ENCODE data around the gene CAPS2. TPM values are rescaled to one million over a fixed set of nuclear protein-coding genes. Genes with fewer than 3 reads are reported as not detected.

Gene CAPS2
- polyA plus RNA-seq, 4 donors: 0.27 to 3.1 (median 1.5) TPM

- WGBS, 3 donors: 0 to 1% (median 0%) methylated on average over 1 of the region's 1 CpG
- no peak for FAIRE-seq
- H3K4me1 ChIP-seq (ENCODE audit: control insufficient read depth in 3 of 3, insufficient read depth in 2 of 3, low read depth in 1 of 3, low read length in 2 of 3): no peaks in the 10 kb centered on the region
These were observed 7.7 kb downstream of the CAPS2 start for GRCh38 chr12:75322464-75322863.

GRCh38 chr12:75317784-75318183 is 12.3 kb downstream of the CAPS2 start:
- H3K27ac ChIP-seq (ENCODE audit: low read depth in 1 of 3, low read length in 2 of 3): no peak overlapping the region
- H3K4me1 ChIP-seq (ENCODE audit: control insufficient read depth in 3 of 3, insufficient read depth in 2 of 3, low read depth in 1 of 3, low read length in 2 of 3): no peaks in the 10 kb centered on the region
- no peaks in the 10 kb centered on the region for H3K9me3 ChIP-seq (ENCODE audit: control insufficient read depth in 2 of 2, insufficient read depth in 1 of 2, low read depth in 1 of 2, low read length in 1 of 2)
- no peaks in the 10 kb centered on the region for H3K27me3 ChIP-seq (ENCODE audit: control insufficient read depth in 3 of 3, insufficient read depth in 3 of 3, low read length in 3 of 3)
- H3K4me3 ChIP-seq (ENCODE audit: low read depth in 1 of 3, low read length in 3 of 3): no peak overlapping the region
- no peak for FAIRE-seq
- WGBS, 3 donors: 79 to 91% (median 84%) methylated on average over 3 of the region's 3 CpGs
- DNase-seq: no peak
- no peaks in the 10 kb centered on the region for H3K36me3 ChIP-seq (ENCODE audit: control insufficient read depth in 3 of 3, insufficient read depth in 2 of 3, low read depth in 1 of 3, low read length in 3 of 3)

More at GRCh38 chr12:75322464-75322863, 7.7 kb downstream of the CAPS2 start:
- Histone ChIP-seq H3K27ac (ENCODE audit: low read depth in 1 of 3, low read length in 2 of 3) (no peak overlapping the region), H3K4me3 (ENCODE audit: low read depth in 1 of 3, low read length in 3 of 3) (no peak overlapping the region), H3K27me3 (ENCODE audit: control insufficient read depth in 3 of 3, insufficient read depth in 3 of 3, low read length in 3 of 3) (no peaks in the 10 kb centered on the region), H3K36me3 (ENCODE audit: control insufficient read depth in 3 of 3, insufficient read depth in 2 of 3, low read depth in 1 of 3, low read length in 3 of 3) (no peaks in the 10 kb centered on the region), H3K9me3 (ENCODE audit: control insufficient read depth in 2 of 2, insufficient read depth in 1 of 2, low read depth in 1 of 2, low read length in 1 of 2) (no peaks in the 10 kb centered on the region)
- no peak for DNase-seq

GRCh38 chr12:75315518-75315917 is 14.6 kb downstream of the CAPS2 start:
- no peak for DNase-seq

GRCh38 chr12:75311369-75311768 is 18.8 kb downstream of the CAPS2 start:
- DNase-seq: no peak
- Histone ChIP-seq H3K27ac (ENCODE audit: low read depth in 1 of 3, low read length in 2 of 3) (no peak overlapping the region), H3K27me3 (ENCODE audit: control insufficient read depth in 3 of 3, insufficient read depth in 3 of 3, low read length in 3 of 3) (no peaks in the 10 kb centered on the region), H3K36me3 (ENCODE audit: control insufficient read depth in 3 of 3, insufficient read depth in 2 of 3, low read depth in 1 of 3, low read length in 3 of 3) (no peaks in the 10 kb centered on the region), H3K4me3 (ENCODE audit: low read depth in 1 of 3, low read length in 3 of 3) (no peak overlapping the region), H3K9me3 (ENCODE audit: control insufficient read depth in 2 of 2, insufficient read depth in 1 of 2, low read depth in 1 of 2, low read length in 1 of 2) (no peaks in the 10 kb centered on the region), H3K4me1 (ENCODE audit: control insufficient read depth in 3 of 3, insufficient read depth in 2 of 3, low read depth in 1 of 3, low read length in 2 of 3) (no peaks in the 10 kb centered on the region)
- no peak for FAIRE-seq
- 76 to 84% (median 80%) methylated on average over 3 of the region's 3 CpGs for WGBS, 3 donors

More at GRCh38 chr12:75315518-75315917, 14.6 kb downstream of the CAPS2 start:
- no peaks in the 10 kb centered on the region for H3K27me3 ChIP-seq (ENCODE audit: control insufficient read depth in 3 of 3, insufficient read depth in 3 of 3, low read length in 3 of 3)
- no peaks in the 10 kb centered on the region for H3K4me1 ChIP-seq (ENCODE audit: control insufficient read depth in 3 of 3, insufficient read depth in 2 of 3, low read depth in 1 of 3, low read length in 2 of 3)
- FAIRE-seq: no peak
- no peaks in the 10 kb centered on the region for H3K36me3 ChIP-seq (ENCODE audit: control insufficient read depth in 3 of 3, insufficient read depth in 2 of 3, low read depth in 1 of 3, low read length in 3 of 3)
- H3K4me3 ChIP-seq (ENCODE audit: low read depth in 1 of 3, low read length in 3 of 3): no peak overlapping the region
- no peaks in the 10 kb centered on the region for H3K9me3 ChIP-seq (ENCODE audit: control insufficient read depth in 2 of 2, insufficient read depth in 1 of 2, low read depth in 1 of 2, low read length in 1 of 2)
- no peak overlapping the region for H3K27ac ChIP-seq (ENCODE audit: low read depth in 1 of 3, low read length in 2 of 3)

GRCh38 chr12:75308279-75308678 is 21.8 kb downstream of the CAPS2 start:
- no peaks in the 10 kb centered on the region for H3K9me3 ChIP-seq (ENCODE audit: control insufficient read depth in 2 of 2, insufficient read depth in 1 of 2, low read depth in 1 of 2, low read length in 1 of 2)
- H3K27ac ChIP-seq (ENCODE audit: low read depth in 1 of 3, low read length in 2 of 3): no peak overlapping the region
- no peaks in the 10 kb centered on the region for H3K36me3 ChIP-seq (ENCODE audit: control insufficient read depth in 3 of 3, insufficient read depth in 2 of 3, low read depth in 1 of 3, low read length in 3 of 3)
- FAIRE-seq: no peak
- WGBS, 3 donors: 93 to 95% (median 94%) methylated on average over 2 of the region's 2 CpGs
- H3K4me3 ChIP-seq (ENCODE audit: low read depth in 1 of 3, low read length in 3 of 3): no peak overlapping the region
- no peaks in the 10 kb centered on the region for H3K4me1 ChIP-seq (ENCODE audit: control insufficient read depth in 3 of 3, insufficient read depth in 2 of 3, low read depth in 1 of 3, low read length in 2 of 3)
- no peak for DNase-seq
- H3K27me3 ChIP-seq (ENCODE audit: control insufficient read depth in 3 of 3, insufficient read depth in 3 of 3, low read length in 3 of 3): no peaks in the 10 kb centered on the region

GRCh38 chr12:75305412-75306332 is 24.5 kb downstream of the CAPS2 start:
- Histone ChIP-seq H3K4me1 (ENCODE audit: control insufficient read depth in 3 of 3, insufficient read depth in 2 of 3, low read depth in 1 of 3, low read length in 2 of 3) (no peaks in the 10 kb centered on the region), H3K27ac (ENCODE audit: low read depth in 1 of 3, low read length in 2 of 3) (no peak overlapping the region), H3K36me3 (ENCODE audit: control insufficient read depth in 3 of 3, insufficient read depth in 2 of 3, low read depth in 1 of 3, low read length in 3 of 3) (no peaks in the 10 kb centered on the region), H3K27me3 (ENCODE audit: control insufficient read depth in 3 of 3, insufficient read depth in 3 of 3, low read length in 3 of 3) (no peaks in the 10 kb centered on the region), H3K9me3 (ENCODE audit: control insufficient read depth in 2 of 2, insufficient read depth in 1 of 2, low read depth in 1 of 2, low read length in 1 of 2) (no peaks in the 10 kb centered on the region), H3K4me3 (ENCODE audit: low read depth in 1 of 3, low read length in 3 of 3) (no peak overlapping the region)
- no peak for DNase-seq
- WGBS, 3 donors: 95 to 96% (median 96%) methylated on average over 56 of the region's 56 CpGs
- FAIRE-seq: no peak

GRCh38 chr12:75302781-75303180 is 27.3 kb downstream of the CAPS2 start:
- no peaks in the 10 kb centered on the region for H3K9me3 ChIP-seq (ENCODE audit: control insufficient read depth in 2 of 2, insufficient read depth in 1 of 2, low read depth in 1 of 2, low read length in 1 of 2)
- H3K36me3 ChIP-seq (ENCODE audit: control insufficient read depth in 3 of 3, insufficient read depth in 2 of 3, low read depth in 1 of 3, low read length in 3 of 3): no peaks in the 10 kb centered on the region
- H3K4me3 ChIP-seq (ENCODE audit: low read depth in 1 of 3, low read length in 3 of 3): no peak overlapping the region
- DNase-seq (no peak), FAIRE-seq (no peak)
- no peaks in the 10 kb centered on the region for H3K4me1 ChIP-seq (ENCODE audit: control insufficient read depth in 3 of 3, insufficient read depth in 2 of 3, low read depth in 1 of 3, low read length in 2 of 3)
- H3K27ac ChIP-seq (ENCODE audit: low read depth in 1 of 3, low read length in 2 of 3): no peak overlapping the region
- no peaks in the 10 kb centered on the region for H3K27me3 ChIP-seq (ENCODE audit: control insufficient read depth in 3 of 3, insufficient read depth in 3 of 3, low read length in 3 of 3)

- 89 to 95% (median 95%) methylated on average over 2 of the region's 2 CpGs for WGBS, 3 donors
- H3K4me3 ChIP-seq (ENCODE audit: low read depth in 1 of 3, low read length in 3 of 3): no peak overlapping the region
- H3K9me3 ChIP-seq (ENCODE audit: control insufficient read depth in 2 of 2, insufficient read depth in 1 of 2, low read depth in 1 of 2, low read length in 1 of 2): no peaks in the 10 kb centered on the region
- no peak overlapping the region for H3K27ac ChIP-seq (ENCODE audit: low read depth in 1 of 3, low read length in 2 of 3)
- H3K27me3 ChIP-seq (ENCODE audit: control insufficient read depth in 3 of 3, insufficient read depth in 3 of 3, low read length in 3 of 3): no peaks in the 10 kb centered on the region
- FAIRE-seq: no peak
- H3K4me1 ChIP-seq (ENCODE audit: control insufficient read depth in 3 of 3, insufficient read depth in 2 of 3, low read depth in 1 of 3, low read length in 2 of 3): no peaks in the 10 kb centered on the region
- no peaks in the 10 kb centered on the region for H3K36me3 ChIP-seq (ENCODE audit: control insufficient read depth in 3 of 3, insufficient read depth in 2 of 3, low read depth in 1 of 3, low read length in 3 of 3)
- no peak for DNase-seq
These were observed 27.9 kb downstream of the CAPS2 start for GRCh38 chr12:75302225-75302624.

- Histone ChIP-seq H3K4me1 (ENCODE audit: control insufficient read depth in 3 of 3, insufficient read depth in 2 of 3, low read depth in 1 of 3, low read length in 2 of 3) (no peaks in the 10 kb centered on the region), H3K36me3 (ENCODE audit: control insufficient read depth in 3 of 3, insufficient read depth in 2 of 3, low read depth in 1 of 3, low read length in 3 of 3) (no peaks in the 10 kb centered on the region), H3K27ac (ENCODE audit: low read depth in 1 of 3, low read length in 2 of 3) (no peak overlapping the region), H3K27me3 (ENCODE audit: control insufficient read depth in 3 of 3, insufficient read depth in 3 of 3, low read length in 3 of 3) (no peaks in the 10 kb centered on the region), H3K9me3 (ENCODE audit: control insufficient read depth in 2 of 2, insufficient read depth in 1 of 2, low read depth in 1 of 2, low read length in 1 of 2) (no peaks in the 10 kb centered on the region), H3K4me3 (ENCODE audit: low read depth in 1 of 3, low read length in 3 of 3) (no peak overlapping the region)
- no peak for DNase-seq
- 67 to 86% (median 79%) methylated on average over 3 of the region's 3 CpGs for WGBS, 3 donors
- no peak for FAIRE-seq
These were observed 35.3 kb downstream of the CAPS2 start for GRCh38 chr12:75294797-75295196.
